IMR-90 (cell line): ENCODE measurements around the gene C16orf86. TPM values are rescaled to one million over a fixed set of nuclear protein-coding genes. Genes with fewer than 3 reads are reported as not detected.

Experiments used
- ATAC-seq: fragments of 200-7000 bp; cut with Tn5 transposase; 2 replicates; pipeline ENCODE4 v1.9.1; 2020; ENCODE audit warnings: low read depth, mild to moderate bottlenecking, moderate library complexity
- BruUV-seq: library from RNA; stranded (reverse); fragments of 400-500 nt; replicated peaks from 2 replicates; lab custom pipeline; 2021; lab: Mats Ljungman, UMichigan
- CTCF ChIA-PET: fragments of 300-600 bp; formaldehyde crosslinking; extraction: SDS; loops from one replicate; lab custom pipeline; 2021; ENCODE audit warnings: antibody characterized with exemption; lab: Yijun Ruan, JAX
- POLR2A ChIA-PET: fragments of 300-600 bp; sonication (Branson Sonifier 250); formaldehyde crosslinking; loops from one replicate; lab custom pipeline; 2022; ENCODE audit warnings: antibody characterized with exemption; ENCODE audit not compliant: unreplicated experiment; lab: Charles Lee
- DNase-seq: peaks from one replicate; pipeline ENCODE4 v3.0.0; 2013
- H2AFZ ChIP-seq: replicated peaks from 2 replicates; pipeline ENCODE3; 2013; ENCODE audit warnings: low read length, mild to moderate bottlenecking; ENCODE audit not compliant: poor library complexity
- H2AK5ac ChIP-seq: 2 replicates; pipeline ENCODE4 v1.6.1; 2013; ENCODE audit warnings: low read depth, low read length, inconsistent platforms
- H2AK9ac ChIP-seq: replicated peaks from 2 replicates; pipeline ENCODE3; 2013; ENCODE audit warnings: mild to moderate bottlenecking, low read depth, low read length, moderate library complexity; ENCODE audit not compliant: poor library complexity
- H2BK120ac ChIP-seq: 2 replicates; pipeline ENCODE4 v1.6.1; 2013; ENCODE audit warnings: low read depth, low read length, inconsistent platforms
- H2BK15ac ChIP-seq: 3 replicates; pipeline ENCODE4 v1.6.1; 2013; ENCODE audit warnings: low read depth, low read length, inconsistent platforms
- H2BK20ac ChIP-seq: 2 replicates; pipeline ENCODE4 v1.6.1; 2013; ENCODE audit warnings: low read depth, mild to moderate bottlenecking, inconsistent platforms, low read length, moderate library complexity
- H2BK5ac ChIP-seq: 2 replicates; pipeline ENCODE4 v1.6.1; 2013; ENCODE audit warnings: mild to moderate bottlenecking, low read depth, low read length, inconsistent platforms; ENCODE audit not compliant: poor library complexity, severe bottlenecking
- H3K14ac ChIP-seq: replicated peaks from 2 replicates; pipeline ENCODE4 v1.6.1; 2013; ENCODE audit warnings: low read depth, low read length, inconsistent platforms
- H3K18ac ChIP-seq: 2 replicates; pipeline ENCODE4 v1.6.1; 2013; ENCODE audit warnings: low read depth, low read length, control low read depth
- H3K23ac ChIP-seq: 2 replicates; pipeline ENCODE4 v1.6.1; 2013; ENCODE audit warnings: low read depth, low read length, inconsistent platforms
- H3K27ac ChIP-seq: 2 replicates; pipeline ENCODE4 v1.5.1; 2013; ENCODE audit warnings: mild to moderate bottlenecking, control low read depth, low read length; ENCODE audit not compliant: insufficient read depth
- H3K27me3 ChIP-seq: 2 replicates; pipeline ENCODE4 v1.6.1; 2013; ENCODE audit warnings: low read length; ENCODE audit not compliant: control insufficient read depth, insufficient read depth
- H3K36me3 ChIP-seq: 2 replicates; pipeline ENCODE4 v1.6.1; 2013; ENCODE audit warnings: low read length, mixed read lengths; ENCODE audit not compliant: control insufficient read depth, insufficient read depth
- H3K4ac ChIP-seq: 2 replicates; pipeline ENCODE4 v1.6.1; 2013; ENCODE audit warnings: low read depth, low read length, inconsistent platforms
- H3K4me1 ChIP-seq: 2 replicates; pipeline ENCODE4 v1.6.1; 2013; ENCODE audit warnings: low read length, mixed read lengths; ENCODE audit not compliant: control insufficient read depth, insufficient read depth
- H3K4me2 ChIP-seq: 2 replicates; pipeline ENCODE4 v1.6.1; 2013; ENCODE audit warnings: low read depth, mild to moderate bottlenecking, control low read depth, low read length, moderate library complexity
- H3K4me3 ChIP-seq: 2 replicates; pipeline ENCODE4 v1.5.1; 2013; ENCODE audit warnings: low read depth, mild to moderate bottlenecking, control low read depth, low read length, moderate library complexity; ENCODE audit not compliant: insufficient read depth
- H3K56ac ChIP-seq: 2 replicates; pipeline ENCODE4 v1.6.1; 2013; ENCODE audit warnings: low read length, inconsistent platforms; ENCODE audit not compliant: insufficient read depth; ENCODE audit errors: extremely low read depth
- H3K79me1 ChIP-seq, 2 experiments: 2 replicates each; pipeline ENCODE4 v1.6.1; 2013; ENCODE audit warnings: low read length in 2 of 2, inconsistent platforms in 1 of 2, low read depth in 1 of 2
- H3K9ac ChIP-seq: 2 replicates; pipeline ENCODE4 v1.6.1; 2013; ENCODE audit warnings: low read depth, low read length, control low read depth
- H3K9me1 ChIP-seq: 2 replicates; pipeline ENCODE4 v1.6.1; 2013; ENCODE audit warnings: low read length, inconsistent platforms; ENCODE audit not compliant: insufficient read depth
- H3K9me3 ChIP-seq: 2 replicates; pipeline ENCODE4 v1.6.1; 2013; ENCODE audit warnings: low read length; ENCODE audit not compliant: control insufficient read depth, insufficient read depth
- H4K20me1 ChIP-seq: 2 replicates; pipeline ENCODE4 v1.6.1; 2013; ENCODE audit warnings: low read length, inconsistent platforms; ENCODE audit not compliant: insufficient read depth
- H4K5ac ChIP-seq: 2 replicates; pipeline ENCODE4 v1.6.1; 2013; ENCODE audit warnings: mild to moderate bottlenecking, low read depth, low read length, control low read depth
- H4K8ac ChIP-seq, 2 experiments: 2 replicates each; pipeline ENCODE4 v1.6.1; 2013; ENCODE audit warnings: low read depth in 2 of 2, low read length in 2 of 2, control low read depth in 1 of 2, inconsistent platforms in 1 of 2
- H4K91ac ChIP-seq: 2 replicates; pipeline ENCODE4 v1.6.1; 2013; ENCODE audit warnings: low read depth, low read length, inconsistent platforms; ENCODE audit not compliant: insufficient read depth
- BHLHE40 ChIP-seq: fragments of 150-350 bp; IDR thresholded peaks from 2 replicates; pipeline ENCODE4 v1.6.1; 2016; ENCODE audit warnings: mild to moderate bottlenecking, low read depth, low read length
- CEBPB ChIP-seq: IDR thresholded peaks from 2 replicates; pipeline ENCODE4 v1.6.1; 2012; ENCODE audit warnings: low read depth, low read length, improper control_type of control experiment
- CHD1 ChIP-seq: IDR thresholded peaks from 2 replicates; pipeline ENCODE4 v1.6.1; 2012; ENCODE audit warnings: low read depth, low read length, improper control_type of control experiment
- FOS ChIP-seq: fragments of 150-350 bp; IDR thresholded peaks from 2 replicates; pipeline ENCODE4 v1.6.1; 2016; ENCODE audit warnings: low read depth, low read length
- MAFK ChIP-seq: IDR thresholded peaks from 2 replicates; pipeline ENCODE4 v1.6.1; 2012; ENCODE audit warnings: low read depth, low read length, improper control_type of control experiment
- MAZ ChIP-seq: IDR thresholded peaks from 2 replicates; pipeline ENCODE4 v1.6.1; 2012; ENCODE audit warnings: low read depth, mild to moderate bottlenecking, low read length, improper control_type of control experiment, moderate library complexity, borderline replicate concordance
- MXI1 ChIP-seq: IDR thresholded peaks from 2 replicates; pipeline ENCODE4 v1.6.1; 2012; ENCODE audit warnings: low read depth, mild to moderate bottlenecking, low read length, moderate library complexity, borderline replicate concordance
- NFE2L2 ChIP-seq: fragments of 150-350 bp; IDR thresholded peaks from 2 replicates; pipeline ENCODE4 v1.6.1; 2016; ENCODE audit warnings: low read depth, mild to moderate bottlenecking, low read length
- POLR2A ChIP-seq: IDR thresholded peaks from 2 replicates; pipeline ENCODE4 v1.6.1; 2012; ENCODE audit warnings: mild to moderate bottlenecking, low read depth, low read length
- RAD21 ChIP-seq: IDR thresholded peaks from 2 replicates; pipeline ENCODE4 v1.6.1; 2012; ENCODE audit warnings: low read length, improper control_type of control experiment
- RCOR1 ChIP-seq: IDR thresholded peaks from 2 replicates; pipeline ENCODE4 v1.6.1; 2012; ENCODE audit warnings: mild to moderate bottlenecking, low read length, improper control_type of control experiment; ENCODE audit not compliant: insufficient replicate concordance
- RFX5 ChIP-seq: IDR thresholded peaks from 2 replicates; pipeline ENCODE4 v1.8.0; 2012; ENCODE audit warnings: low read depth, mild to moderate bottlenecking, low read length, moderate library complexity
- SMC3 ChIP-seq: fragments of 150-350 bp; IDR thresholded peaks from 2 replicates; pipeline ENCODE4 v1.6.1; 2016; ENCODE audit warnings: low read depth, mild to moderate bottlenecking, antibody characterized with exemption, low read length, moderate library complexity
- WGBS, 2 experiments: methylation state at CpG; one replicate each; pipeline versions ENCODE4 v1.1.5 to v1.1.7; 2013; ENCODE audit warnings: missing lambda C conversion rate in 2 of 2; ENCODE audit not compliant: insufficient read length in 1 of 2; ENCODE audit errors: extremely low coverage in 2 of 2; 5-methylcytosine and 5-hydroxymethylcytosine counted together
- dilution Hi-C: fragments of 300-500 bp; cut with HindIII; formaldehyde crosslinking; loops from one replicate; pipeline ENCODE4 v1.14.3; 2018; ENCODE audit warnings: low sequenced_read_pairs; ENCODE audit not compliant: unreplicated experiment
- in situ Hi-C: fragments of 300-500 bp; cut with MboI; formaldehyde crosslinking; loops from 3 replicates; pipeline ENCODE4 v1.14.3; 2019; ENCODE audit warnings: low sequenced_read_pairs, inconsistent platforms, mixed read lengths
- intact Hi-C: fragments of 100-400 bp; cut with micrococcal nuclease; formaldehyde crosslinking; loops from 2 replicates; pipeline ENCODE4 v1.10.0; 2022
- polyA plus RNA-seq, 3 experiments: library from polyadenylated mRNA; depleted of rRNA; stranded (reverse); fragments of >200 nt; gene quantifications; 2 replicates each; pipeline ENCODE4 v1.2.3, GENCODE V29; 2012; ENCODE audit warnings: low replicate concordance in 1 of 3
- total RNA-seq: library from RNA; depleted of rRNA; stranded (reverse); fragments of >200 nt; gene quantifications from 2 replicates; pipeline ENCODE4 v1.2.3, GENCODE V29; 2012
- TF ChIP-seq, protein P1 (sequence below): conservative IDR thresholded peaks from 2 replicates; pipeline ENCODE4 v1.5.1; 2012; ENCODE audit warnings: mild to moderate bottlenecking, low read depth, low read length, improper control_type of control experiment
- TF ChIP-seq, protein P2 (sequence below): fragments of 150-350 bp; IDR thresholded peaks from 2 replicates; pipeline ENCODE4 v1.6.1; 2017; ENCODE audit warnings: mild to moderate bottlenecking, antibody characterized with exemption, low read length, low read depth
- TF ChIP-seq, protein P3 (sequence below): fragments of 150-350 bp; IDR thresholded peaks from 2 replicates; pipeline ENCODE4 v1.6.1; 2016; ENCODE audit warnings: low read depth, mild to moderate bottlenecking, low read length, moderate library complexity, borderline replicate concordance

The C16orf86 gene
- total and polyA plus RNA-seq, 2 of the 4 experiments (the other 2 are of a cell fraction): 0.54 to 0.70 TPM

DNA sequence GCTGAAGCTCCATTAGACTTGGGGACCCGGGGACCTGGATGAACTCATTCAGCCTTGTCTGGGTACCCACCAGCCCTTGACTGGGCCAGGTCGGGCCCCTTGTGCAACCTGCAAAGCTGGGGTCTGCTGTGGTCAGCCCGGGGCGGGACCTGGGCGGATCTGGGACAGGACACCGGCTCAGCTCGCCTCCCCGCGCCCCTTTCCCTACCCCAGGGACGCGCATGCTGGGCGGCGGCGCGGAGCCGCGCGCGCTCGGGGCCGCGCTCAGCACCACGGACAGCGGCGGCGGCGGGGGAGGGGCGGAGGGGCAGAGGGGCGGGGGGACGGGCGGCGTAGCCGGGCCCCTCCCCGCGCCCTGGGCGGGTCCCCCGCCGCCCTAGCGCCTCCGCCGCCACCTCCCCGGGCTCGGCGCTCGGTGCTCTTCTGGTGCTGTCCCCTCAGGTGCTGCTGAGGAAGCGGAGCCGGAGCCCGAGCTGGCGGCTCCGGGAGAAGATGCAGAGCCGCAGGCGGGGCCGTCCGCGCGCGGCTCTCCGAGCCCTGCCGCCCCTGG lies 14.0 kb upstream of the C16orf86 start:
- H3K23ac ChIP-seq: no peak overlapping the region
- ChIA-PET CTCF (no interaction called here), POLR2A (no interaction called here)
- no peak overlapping the region for H2BK20ac ChIP-seq
- no peak overlapping the region for H3K14ac ChIP-seq
- no peak overlapping the region for H2BK120ac ChIP-seq
- H4K91ac ChIP-seq: no peak overlapping the region
- H2AK5ac ChIP-seq: no peak overlapping the region
- H3K4me3 ChIP-seq: peak overlapping the region; percentile 51
- peak overlapping the region; percentile 37 for H2AK9ac ChIP-seq
- peaks cover 4% of the 10 kb centered on the region; the same call in 1 of the 2 replicates for H3K4me1 ChIP-seq
- H3K4ac ChIP-seq: no peak overlapping the region
- ATAC-seq: peak; percentile 73
- H3K9me3 ChIP-seq: no peaks in the 10 kb centered on the region
- no TSS peak for BruUV-seq
- 1% methylated on average over 25 of the region's 59 CpGs; no CpG with 5 or more reads in 1 of the 2 experiments for WGBS, 2 experiments
- H2BK5ac ChIP-seq: no peak overlapping the region
- H4K20me1 ChIP-seq: peaks cover 9% of the 10 kb centered on the region
- H2BK15ac ChIP-seq: no peak overlapping the region
- H3K9me1 ChIP-seq: peaks cover 3% of the 10 kb centered on the region; the same call in 1 of the 2 replicates
- H4K5ac ChIP-seq: no peak overlapping the region
- no peak overlapping the region for H4K8ac ChIP-seq
- no peak for TF ChIP-seq SMC3
- TF ChIP-seq FOS: no peak
- TF ChIP-seq NFE2L2: no peak
- TF ChIP-seq RAD21: no peak
- TF ChIP-seq, protein P1, sequence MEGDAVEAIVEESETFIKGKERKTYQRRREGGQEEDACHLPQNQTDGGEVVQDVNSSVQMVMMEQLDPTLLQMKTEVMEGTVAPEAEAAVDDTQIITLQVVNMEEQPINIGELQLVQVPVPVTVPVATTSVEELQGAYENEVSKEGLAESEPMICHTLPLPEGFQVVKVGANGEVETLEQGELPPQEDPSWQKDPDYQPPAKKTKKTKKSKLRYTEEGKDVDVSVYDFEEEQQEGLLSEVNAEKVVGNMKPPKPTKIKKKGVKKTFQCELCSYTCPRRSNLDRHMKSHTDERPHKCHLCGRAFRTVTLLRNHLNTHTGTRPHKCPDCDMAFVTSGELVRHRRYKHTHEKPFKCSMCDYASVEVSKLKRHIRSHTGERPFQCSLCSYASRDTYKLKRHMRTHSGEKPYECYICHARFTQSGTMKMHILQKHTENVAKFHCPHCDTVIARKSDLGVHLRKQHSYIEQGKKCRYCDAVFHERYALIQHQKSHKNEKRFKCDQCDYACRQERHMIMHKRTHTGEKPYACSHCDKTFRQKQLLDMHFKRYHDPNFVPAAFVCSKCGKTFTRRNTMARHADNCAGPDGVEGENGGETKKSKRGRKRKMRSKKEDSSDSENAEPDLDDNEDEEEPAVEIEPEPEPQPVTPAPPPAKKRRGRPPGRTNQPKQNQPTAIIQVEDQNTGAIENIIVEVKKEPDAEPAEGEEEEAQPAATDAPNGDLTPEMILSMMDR: no peak
- TF ChIP-seq MXI1: no peak
- TF ChIP-seq CHD1: no peak
- no peak for TF ChIP-seq MAFK
- TF ChIP-seq, protein P2, sequence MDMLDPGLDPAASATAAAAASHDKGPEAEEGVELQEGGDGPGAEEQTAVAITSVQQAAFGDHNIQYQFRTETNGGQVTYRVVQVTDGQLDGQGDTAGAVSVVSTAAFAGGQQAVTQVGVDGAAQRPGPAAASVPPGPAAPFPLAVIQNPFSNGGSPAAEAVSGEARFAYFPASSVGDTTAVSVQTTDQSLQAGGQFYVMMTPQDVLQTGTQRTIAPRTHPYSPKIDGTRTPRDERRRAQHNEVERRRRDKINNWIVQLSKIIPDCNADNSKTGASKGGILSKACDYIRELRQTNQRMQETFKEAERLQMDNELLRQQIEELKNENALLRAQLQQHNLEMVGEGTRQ: no peak
- TF ChIP-seq CEBPB: no peak
- TF ChIP-seq RFX5: no peak
- TF ChIP-seq RCOR1: no peak
- TF ChIP-seq, protein P3, sequence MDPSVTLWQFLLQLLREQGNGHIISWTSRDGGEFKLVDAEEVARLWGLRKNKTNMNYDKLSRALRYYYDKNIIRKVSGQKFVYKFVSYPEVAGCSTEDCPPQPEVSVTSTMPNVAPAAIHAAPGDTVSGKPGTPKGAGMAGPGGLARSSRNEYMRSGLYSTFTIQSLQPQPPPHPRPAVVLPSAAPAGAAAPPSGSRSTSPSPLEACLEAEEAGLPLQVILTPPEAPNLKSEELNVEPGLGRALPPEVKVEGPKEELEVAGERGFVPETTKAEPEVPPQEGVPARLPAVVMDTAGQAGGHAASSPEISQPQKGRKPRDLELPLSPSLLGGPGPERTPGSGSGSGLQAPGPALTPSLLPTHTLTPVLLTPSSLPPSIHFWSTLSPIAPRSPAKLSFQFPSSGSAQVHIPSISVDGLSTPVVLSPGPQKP: no peak
- TF ChIP-seq MAZ: no peak
- no peak for TF ChIP-seq BHLHE40
- TF ChIP-seq POLR2A: no peak
- H3K18ac ChIP-seq: no peak overlapping the region
- no peak overlapping the region for H3K9ac ChIP-seq
- H2AFZ ChIP-seq: peak overlapping the region; percentile 67
- no peak for DNase-seq
- no peaks in the 10 kb centered on the region for H3K36me3 ChIP-seq
- H3K4me2 ChIP-seq: peak overlapping the region; percentile 7; the same call in 1 of the 2 replicates
- intact Hi-C loops (no loop called here), in situ Hi-C loops (no loop called here), dilution Hi-C loops (no loop called here)
- no peak overlapping the region for H3K56ac ChIP-seq
- peaks cover 47% of the 10 kb centered on the region for H3K27me3 ChIP-seq
- no peaks in the 10 kb centered on the region for H3K79me1 ChIP-seq
- no peak overlapping the region for H3K27ac ChIP-seq
